H1 (cell line): ENCODE results near the gene ZCCHC17. TPM values are rescaled to one million over a fixed set of nuclear protein-coding genes. Genes with fewer than 3 reads are reported as not detected.

ENCODE experiments used
- ASH2L ChIP-seq: fragments of 200-600, 300-600 bp; sonication (generic); IDR thresholded peaks from one replicate; pipeline ENCODE4 v1.7.1; 2017; ENCODE audit warnings: low read length
- BRCA1 ChIP-seq: IDR thresholded peaks from 2 replicates; pipeline ENCODE4 v1.6.1; 2012; ENCODE audit warnings: low read depth, low read length, improper control_type of control experiment
- CHD7 ChIP-seq: fragments of 300-600 bp; sonication (generic); IDR thresholded peaks from 2 replicates; pipeline ENCODE4 v1.7.1; 2012; ENCODE audit warnings: low read length, moderate library complexity, mild to moderate bottlenecking, inconsistent platforms; ENCODE audit not compliant: insufficient replicate concordance
- EZH2 ChIP-seq: fragments of 200-600 bp; sonication (generic); IDR thresholded peaks from 2 replicates; pipeline ENCODE4 v1.7.1; 2012; ENCODE audit warnings: low read depth, mild to moderate bottlenecking, moderate library complexity, low read length, inconsistent platforms; ENCODE audit not compliant: severe bottlenecking
- GTF2F1 ChIP-seq: IDR thresholded peaks from 2 replicates; pipeline ENCODE4 v1.6.1; 2012; ENCODE audit warnings: low read depth, low read length, improper control_type of control experiment, borderline replicate concordance
- KDM4A ChIP-seq: IDR thresholded peaks from one replicate; pipeline ENCODE4 v1.7.1; 2012; ENCODE audit warnings: low read depth, mild to moderate bottlenecking, moderate library complexity, low read length, inconsistent platforms; ENCODE audit not compliant: severe bottlenecking
- NRF1 ChIP-seq: IDR thresholded peaks from 2 replicates; pipeline ENCODE4 v1.6.1; 2011; ENCODE audit warnings: mild to moderate bottlenecking, low read depth, low read length, improper control_type of control experiment
- SIRT6 ChIP-seq: IDR thresholded peaks from one replicate; pipeline ENCODE4 v1.7.1; 2012; ENCODE audit warnings: low read length, inconsistent platforms
- polyA plus RNA-seq, 7 experiments: library from polyadenylated mRNA; depleted of rRNA in 3 of 7; stranded (reverse) in 5 of 7; unstranded in 2 of 7; fragments of >200 nt in 5 of 7; fragments of 200-250 nt in 2 of 7; gene quantifications; 1 replicate in 5 of 7; 2 replicates in 1 of 7; 4 replicates in 1 of 7; pipeline versions ENCODE4 v1.2.1 to v1.2.3, GENCODE V29; 2011 to 2013; ENCODE audit warnings: missing spikeins in 2 of 7, mixed read lengths in 2 of 7
- total RNA-seq: library from RNA; stranded (reverse); fragmentation: NEBNext Ultra II Directional; extraction: Animal tissue kit (Norgen Biotek cat#: 25700); gene quantifications from 2 replicates; pipeline ENCODE4 v1.2.1, GENCODE V29; 2021

Gene ZCCHC17
- total and polyA plus RNA-seq, 2 of the 8 experiments (the other 6 are each of a cell fraction or from before 2014, with no cell fraction given): 51.6 to 59.3 TPM

DNA sequence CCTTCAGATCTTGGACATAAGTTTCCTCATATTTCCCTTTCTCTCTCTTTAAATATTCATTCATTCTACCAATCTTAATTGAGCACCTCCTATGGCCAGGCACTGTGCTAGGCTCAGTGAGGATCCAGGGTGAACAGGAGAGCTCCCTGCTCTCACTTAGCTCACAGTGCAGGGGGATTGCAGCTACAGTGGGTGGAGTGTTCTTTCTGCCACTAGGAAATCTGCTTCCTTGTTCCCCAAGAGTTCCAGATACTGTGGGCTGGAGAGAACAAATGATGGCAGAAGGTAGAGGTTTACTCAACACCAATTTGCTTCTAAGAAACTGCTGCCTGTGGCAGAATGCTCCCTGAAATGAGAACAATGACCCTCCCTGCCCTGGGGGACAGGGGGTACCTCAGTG lies 81.2 kb downstream of the ZCCHC17 start (continued):
- TF ChIP-seq CHD7: no peak
- TF ChIP-seq EZH2: no peak
- no peak for TF ChIP-seq GTF2F1
- TF ChIP-seq ASH2L: no peak
- TF ChIP-seq NRF1: no peak
- TF ChIP-seq SIRT6: no peak
- TF ChIP-seq KDM4A: no peak
- no peak for TF ChIP-seq BRCA1
- TF ChIP-seq, all 59 proteins: peak for 0
